IMR-90 (cell line): ENCODE measurements around the gene GXYLT2. TPM values are rescaled to one million over a fixed set of nuclear protein-coding genes. Genes with fewer than 3 reads are reported as not detected.

ENCODE experiments used
- SMC3 ChIP-seq: fragments of 150-350 bp; IDR thresholded peaks from 2 replicates; pipeline ENCODE4 v1.6.1; 2016; ENCODE audit warnings: low read depth, mild to moderate bottlenecking, antibody characterized with exemption, low read length, moderate library complexity
- polyA plus RNA-seq, 3 experiments: library from polyadenylated mRNA; depleted of rRNA; stranded (reverse); fragments of >200 nt; gene quantifications; 2 replicates each; pipeline ENCODE4 v1.2.3, GENCODE V29; 2012; ENCODE audit warnings: low replicate concordance in 1 of 3
- total RNA-seq: library from RNA; depleted of rRNA; stranded (reverse); fragments of >200 nt; gene quantifications from 2 replicates; pipeline ENCODE4 v1.2.3, GENCODE V29; 2012
- TF ChIP-seq, protein P1 (sequence below): fragments of 150-350 bp; IDR thresholded peaks from 2 replicates; pipeline ENCODE4 v1.6.1; 2016; ENCODE audit warnings: low read depth, mild to moderate bottlenecking, low read length, moderate library complexity, borderline replicate concordance

The GXYLT2 gene
- total and polyA plus RNA-seq, 2 of the 4 experiments (the other 2 are of a cell fraction) = 5.7 to 11.1 TPM

- TF ChIP-seq, protein P1, sequence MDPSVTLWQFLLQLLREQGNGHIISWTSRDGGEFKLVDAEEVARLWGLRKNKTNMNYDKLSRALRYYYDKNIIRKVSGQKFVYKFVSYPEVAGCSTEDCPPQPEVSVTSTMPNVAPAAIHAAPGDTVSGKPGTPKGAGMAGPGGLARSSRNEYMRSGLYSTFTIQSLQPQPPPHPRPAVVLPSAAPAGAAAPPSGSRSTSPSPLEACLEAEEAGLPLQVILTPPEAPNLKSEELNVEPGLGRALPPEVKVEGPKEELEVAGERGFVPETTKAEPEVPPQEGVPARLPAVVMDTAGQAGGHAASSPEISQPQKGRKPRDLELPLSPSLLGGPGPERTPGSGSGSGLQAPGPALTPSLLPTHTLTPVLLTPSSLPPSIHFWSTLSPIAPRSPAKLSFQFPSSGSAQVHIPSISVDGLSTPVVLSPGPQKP = no peak
- TF ChIP-seq SMC3 = no peak
Observed at GRCh38 chr3:72891053-72891855, 3.4 kb downstream of the GXYLT2 start (continued).
